ENCODE measurements around the gene FASTKD2. TPM values are rescaled to one million over a fixed set of nuclear protein-coding genes. Genes with fewer than 3 reads are reported as not detected.

FASTKD2 gene
- total RNA-seq, 2 donors from 2014 or later, result 22.2 to 45.5 TPM

DNA sequence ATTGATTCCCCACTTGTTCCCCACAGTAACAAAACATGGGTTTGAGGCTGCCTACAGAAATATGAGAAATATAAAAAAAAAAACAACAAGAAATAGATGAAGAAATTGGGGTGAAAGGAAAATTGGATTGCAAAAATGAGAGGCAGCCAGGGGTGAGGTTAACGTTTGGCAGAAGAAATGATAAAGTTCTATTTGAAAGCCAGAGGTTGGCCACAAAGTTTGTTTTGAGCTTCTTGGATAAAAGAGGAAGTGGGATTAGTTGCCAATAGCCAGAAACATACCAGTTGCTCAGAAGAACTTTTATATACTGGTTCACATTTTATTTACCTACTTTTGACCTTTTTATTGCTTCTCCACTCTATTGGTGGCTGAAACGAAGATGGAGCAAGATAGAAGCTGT, 67.5 kb downstream of the FASTKD2 start:
- Histone ChIP-seq H3K4me1 (peaks cover 0 to 10% of the 10 kb centered on the region in 2 donors), H3K36me3 (no peaks in the 10 kb centered on the region), H3K4me3 (no peak overlapping the region), H3K27me3 (no peaks in the 10 kb centered on the region), H3K27ac (no peak overlapping the region), H3K9me3 (peaks cover 0 to 16% of the 10 kb centered on the region in 2 donors)
- no peak for DNase-seq (ENCODE audit: low spot score)
- TF ChIP-seq, protein P1, sequence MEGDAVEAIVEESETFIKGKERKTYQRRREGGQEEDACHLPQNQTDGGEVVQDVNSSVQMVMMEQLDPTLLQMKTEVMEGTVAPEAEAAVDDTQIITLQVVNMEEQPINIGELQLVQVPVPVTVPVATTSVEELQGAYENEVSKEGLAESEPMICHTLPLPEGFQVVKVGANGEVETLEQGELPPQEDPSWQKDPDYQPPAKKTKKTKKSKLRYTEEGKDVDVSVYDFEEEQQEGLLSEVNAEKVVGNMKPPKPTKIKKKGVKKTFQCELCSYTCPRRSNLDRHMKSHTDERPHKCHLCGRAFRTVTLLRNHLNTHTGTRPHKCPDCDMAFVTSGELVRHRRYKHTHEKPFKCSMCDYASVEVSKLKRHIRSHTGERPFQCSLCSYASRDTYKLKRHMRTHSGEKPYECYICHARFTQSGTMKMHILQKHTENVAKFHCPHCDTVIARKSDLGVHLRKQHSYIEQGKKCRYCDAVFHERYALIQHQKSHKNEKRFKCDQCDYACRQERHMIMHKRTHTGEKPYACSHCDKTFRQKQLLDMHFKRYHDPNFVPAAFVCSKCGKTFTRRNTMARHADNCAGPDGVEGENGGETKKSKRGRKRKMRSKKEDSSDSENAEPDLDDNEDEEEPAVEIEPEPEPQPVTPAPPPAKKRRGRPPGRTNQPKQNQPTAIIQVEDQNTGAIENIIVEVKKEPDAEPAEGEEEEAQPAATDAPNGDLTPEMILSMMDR (IDR thresholded peaks at IDR 0.05), result no peak

DNA sequence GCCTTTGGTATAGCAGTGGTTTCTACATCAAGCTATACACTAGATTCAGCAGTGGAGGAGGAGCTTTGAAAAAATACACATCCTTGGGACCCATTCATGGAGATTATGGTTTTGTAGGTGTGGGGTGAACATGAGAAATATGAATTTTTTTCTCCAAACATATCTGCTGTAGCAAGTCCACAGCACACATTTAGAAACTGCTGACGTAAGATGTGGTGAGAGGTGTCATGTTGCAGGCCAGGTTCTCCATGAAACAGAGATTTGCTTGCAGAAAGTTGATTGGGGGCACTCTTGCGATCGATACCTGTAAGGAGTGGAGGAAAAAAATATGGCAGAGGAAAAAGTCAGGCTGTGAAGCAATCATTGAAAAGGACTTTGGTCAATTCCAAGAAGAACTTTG, 67.9 kb downstream of the FASTKD2 start:
- no peak overlapping the region for H3K27ac ChIP-seq
- no peak for DNase-seq (ENCODE audit: low spot score)
- no peaks in the 10 kb centered on the region for H3K36me3 ChIP-seq
- TF ChIP-seq, protein P1 (IDR thresholded peaks at IDR 0.05), result no peak
- H3K9me3 ChIP-seq, result peaks cover 0 to 16% of the 10 kb centered on the region in 2 donors
- no peaks in the 10 kb centered on the region for H3K27me3 ChIP-seq
- H3K4me3 ChIP-seq, result no peak overlapping the region
- H3K4me1 ChIP-seq, result peaks cover 0 to 10% of the 10 kb centered on the region in 2 donors

DNA sequence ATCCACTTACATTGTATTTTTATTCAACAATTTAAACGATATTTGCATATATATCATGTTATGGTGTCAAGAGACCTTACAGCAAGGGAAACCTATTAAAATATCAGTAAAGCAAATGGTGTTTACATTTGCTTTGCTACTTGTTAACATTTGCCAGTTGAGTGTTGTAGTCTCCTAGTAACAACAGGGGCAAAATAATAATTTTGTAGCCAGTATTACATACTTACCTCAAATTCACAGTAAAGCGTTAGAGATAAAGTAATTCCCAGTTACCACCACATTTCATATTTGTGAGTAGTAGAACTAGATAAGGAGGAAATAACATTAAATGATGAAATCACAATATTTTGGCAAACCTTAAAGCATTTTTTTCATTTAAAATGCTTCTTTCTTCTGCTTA, 71.3 kb downstream of the FASTKD2 start:
- H3K4me3 ChIP-seq, result no peak overlapping the region
- TF ChIP-seq, protein P1 (IDR thresholded peaks at IDR 0.05), result no peak
- peaks cover 0 to 16% of the 10 kb centered on the region in 2 donors for H3K9me3 ChIP-seq
- H3K27me3 ChIP-seq, result no peaks in the 10 kb centered on the region
- H3K36me3 ChIP-seq, result no peaks in the 10 kb centered on the region
- H3K27ac ChIP-seq, result no peak overlapping the region
- peaks cover 0 to 10% of the 10 kb centered on the region in 2 donors for H3K4me1 ChIP-seq
- no peak for DNase-seq (ENCODE audit: low spot score)

DNA sequence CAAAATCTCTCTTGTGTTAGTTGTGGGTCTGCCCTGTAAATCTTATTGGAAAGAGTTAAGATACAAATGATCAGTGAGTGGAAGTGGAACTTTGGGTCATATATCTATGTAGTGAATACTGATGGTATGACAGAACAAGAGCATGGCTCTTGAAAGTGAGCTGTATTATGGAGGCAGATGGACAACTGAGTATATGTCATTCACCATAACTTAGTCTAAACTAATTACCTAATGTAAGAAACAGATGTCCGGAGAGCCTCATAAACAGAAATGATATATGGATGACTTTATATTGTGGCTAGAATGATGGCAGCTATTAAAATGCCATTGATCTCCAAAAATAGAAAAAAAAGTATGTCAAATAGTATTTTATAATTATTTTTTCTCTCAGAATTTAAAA, 72.4 kb downstream of the FASTKD2 start:
- TF ChIP-seq, protein P1 (IDR thresholded peaks at IDR 0.05), result no peak
- no peak overlapping the region for H3K27ac ChIP-seq
- no peak for DNase-seq (ENCODE audit: low spot score)

DNA sequence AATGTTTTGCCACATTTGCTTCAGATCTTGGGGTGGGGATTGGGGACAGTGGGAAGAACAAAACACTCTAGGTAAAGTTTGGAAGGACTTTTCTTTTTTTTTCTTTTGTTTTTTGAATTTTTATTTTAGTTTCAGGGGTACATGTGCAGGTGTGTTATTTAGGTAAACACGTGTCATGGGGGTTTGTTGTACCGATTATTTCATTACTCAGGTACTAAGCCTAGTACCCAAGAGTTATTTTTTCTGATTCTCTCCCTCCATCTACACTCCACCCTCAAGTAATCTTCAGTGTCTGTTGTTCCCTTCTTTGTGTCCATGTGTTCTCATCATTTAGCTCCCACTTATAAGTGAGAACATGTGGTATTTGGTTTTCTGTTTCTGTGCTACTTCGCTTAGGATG, 73.3 kb downstream of the FASTKD2 start:
- no peak for DNase-seq (ENCODE audit: low spot score)
- Histone ChIP-seq H3K4me1 (peaks cover 0 to 10% of the 10 kb centered on the region in 2 donors), H3K4me3 (no peak overlapping the region), H3K36me3 (no peaks in the 10 kb centered on the region), H3K27me3 (no peaks in the 10 kb centered on the region), H3K9me3 (peaks cover 0 to 7% of the 10 kb centered on the region in 2 donors), H3K27ac (no peak overlapping the region)
- TF ChIP-seq, protein P1 (IDR thresholded peaks at IDR 0.05), result no peak

More for the DNA sequence above, 72.4 kb downstream of the FASTKD2 start:
- no peak overlapping the region for H3K4me3 ChIP-seq
- H3K4me1 ChIP-seq, result peaks cover 0 to 10% of the 10 kb centered on the region in 2 donors
- H3K9me3 ChIP-seq, result peaks cover 0 to 16% of the 10 kb centered on the region in 2 donors
- H3K36me3 ChIP-seq, result no peaks in the 10 kb centered on the region
- no peaks in the 10 kb centered on the region for H3K27me3 ChIP-seq

DNA sequence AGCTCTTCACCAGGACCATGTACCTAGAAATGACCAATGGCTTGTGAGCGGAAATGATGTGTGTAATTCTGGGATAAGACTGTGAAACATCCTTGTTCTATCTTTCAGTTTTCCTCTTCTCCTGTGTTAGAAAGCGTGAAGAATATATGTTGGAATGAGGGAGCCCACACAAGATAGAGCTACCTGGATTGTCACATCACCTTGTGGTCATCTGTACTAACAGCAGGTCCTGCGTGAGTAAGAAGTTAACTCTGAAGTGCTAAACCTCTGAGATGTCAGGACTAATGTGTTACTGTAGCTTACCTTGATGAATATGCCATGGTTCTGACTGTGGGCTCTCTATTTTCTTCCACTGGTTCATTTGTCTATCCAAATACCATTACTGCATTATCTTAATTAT, 75.6 kb downstream of the FASTKD2 start:
- TF ChIP-seq, protein P1 (IDR thresholded peaks at IDR 0.05), result no peak
- no peak overlapping the region for H3K27ac ChIP-seq
- H3K4me1 ChIP-seq, result peaks cover 0 to 9% of the 10 kb centered on the region in 2 donors

More for the DNA sequence above, 75.6 kb downstream of the FASTKD2 start:
- H3K27me3 ChIP-seq, result no peaks in the 10 kb centered on the region
- H3K36me3 ChIP-seq, result no peaks in the 10 kb centered on the region
- no peaks in the 10 kb centered on the region for H3K9me3 ChIP-seq
- no peak overlapping the region for H3K4me3 ChIP-seq
- no peak for DNase-seq (ENCODE audit: low spot score)
